WTC11 (cell line): ENCODE results near the gene TMEM178B. TPM values are rescaled to one million over a fixed set of nuclear protein-coding genes. Genes with fewer than 3 reads are reported as not detected.

ENCODE experiments used
- ATAC-seq: fragments of 200-7000 bp; cut with Tn5 transposase; 2 replicates; pipeline ENCODE4 v1.10.0; 2021; ENCODE audit warnings: mild to moderate bottlenecking, moderate library complexity
- CTCF ChIA-PET: fragments of 300-600 bp; sonication (Branson Sonifier 250); formaldehyde crosslinking; loops from one replicate; lab custom pipeline; 2021; ENCODE audit warnings: antibody characterized with exemption; lab: Charles Lee
- POLR2A ChIA-PET: fragments of 350-600 bp; sonication (Branson Sonifier 250); formaldehyde crosslinking; loops from one replicate; lab custom pipeline; 2021; ENCODE audit warnings: antibody characterized with exemption; lab: Charles Lee
- DNase-seq: peaks from one replicate; pipeline ENCODE4 v3.0.0; 2021; ENCODE audit warnings: low spot score
- H3K27ac Mint-ChIP-seq: 2 replicates; pipeline ENCODE4 v1.8.0; 2021; ENCODE audit warnings: mixed read lengths
- H3K27me3 Mint-ChIP-seq: 2 replicates; pipeline ENCODE4 v1.8.0; 2021; ENCODE audit warnings: low read depth, mild to moderate bottlenecking, moderate library complexity, mixed read lengths
- H3K36me3 Mint-ChIP-seq: 2 replicates; pipeline ENCODE4 v1.8.0; 2021; ENCODE audit warnings: mixed read lengths
- H3K4me1 Mint-ChIP-seq: 2 replicates; pipeline ENCODE4 v1.8.0; 2022; ENCODE audit warnings: mixed read lengths
- H3K4me3 Mint-ChIP-seq: 2 replicates; pipeline ENCODE4 v1.8.0; 2021; ENCODE audit warnings: mild to moderate bottlenecking, moderate library complexity, mixed read lengths
- H3K9me3 Mint-ChIP-seq: 2 replicates; pipeline ENCODE4 v1.8.0; 2021; ENCODE audit warnings: mixed read lengths
- ATF1 ChIP-seq: sonication (generic); formaldehyde crosslinking; IDR thresholded peaks from 2 replicates; pipeline ENCODE4 v1.8.1; 2023; ENCODE audit warnings: mild to moderate bottlenecking, moderate library complexity, missing genetic modification reagents
- ELF4 ChIP-seq: sonication (generic); formaldehyde crosslinking; IDR thresholded peaks from 2 replicates; pipeline ENCODE4 v1.8.1; 2022; ENCODE audit warnings: low read depth, mild to moderate bottlenecking, moderate library complexity, missing genetic modification reagents
- FOXJ3 ChIP-seq: sonication (generic); formaldehyde crosslinking; IDR thresholded peaks from 2 replicates; pipeline ENCODE4 v1.9.0; 2021; ENCODE audit warnings: missing genetic modification reagents, mild to moderate bottlenecking, borderline replicate concordance
- GABPB1 ChIP-seq: sonication (generic); formaldehyde crosslinking; IDR thresholded peaks from 2 replicates; pipeline ENCODE4 v1.8.1; 2023; ENCODE audit warnings: mild to moderate bottlenecking, missing genetic modification reagents
- GRHL2 ChIP-seq: fragments of 250-450 bp; sonication (Bioruptor Pico); IDR thresholded peaks from 2 replicates; pipeline ENCODE4 v1.8.0; 2022; ENCODE audit warnings: mild to moderate bottlenecking, moderate library complexity; ENCODE audit not compliant: insufficient replicate concordance, severe bottlenecking
- NFE2L1 ChIP-seq: sonication (generic); formaldehyde crosslinking; IDR thresholded peaks from 2 replicates; pipeline ENCODE4 v1.8.1; 2023; ENCODE audit warnings: missing genetic modification reagents
- NR2C2 ChIP-seq: sonication (generic); formaldehyde crosslinking; IDR thresholded peaks from 2 replicates; pipeline ENCODE4 v1.8.0; 2022; ENCODE audit warnings: mild to moderate bottlenecking, missing genetic modification reagents
- NR3C1 ChIP-seq: sonication (generic); formaldehyde crosslinking; conservative IDR thresholded peaks from 2 replicates; pipeline ENCODE4 v1.8.1; 2023; ENCODE audit warnings: low read depth, mild to moderate bottlenecking, missing genetic modification reagents
- ZNF219 ChIP-seq: sonication (generic); formaldehyde crosslinking; IDR thresholded peaks from 2 replicates; pipeline ENCODE4 v1.8.0; 2023; ENCODE audit warnings: missing genetic modification reagents, mild to moderate bottlenecking, borderline replicate concordance
- ZNF263 ChIP-seq: sonication (generic); formaldehyde crosslinking; IDR thresholded peaks from 2 replicates; pipeline ENCODE4 v1.8.1; 2022; ENCODE audit warnings: low read depth, mild to moderate bottlenecking, moderate library complexity, missing genetic modification reagents
- ZNF396 ChIP-seq: fragments of 250-450 bp; sonication (Bioruptor Pico); IDR thresholded peaks from 2 replicates; pipeline ENCODE4 v1.8.0; 2021; ENCODE audit warnings: mild to moderate bottlenecking, moderate library complexity, borderline replicate concordance
- ZNF423 ChIP-seq: fragments of 250-450 bp; sonication (Bioruptor Pico); IDR thresholded peaks from 2 replicates; pipeline ENCODE4 v2.1.2; 2022; ENCODE audit warnings: mild to moderate bottlenecking, moderate library complexity
- total RNA-seq: library from RNA; stranded (reverse); gene quantifications from 3 replicates; pipeline ENCODE4 v1.2.3, GENCODE V29; 2021
- TF ChIP-seq, protein P1 (sequence below): fragments of 200-600 bp; IDR thresholded peaks from 2 replicates; pipeline ENCODE4 v1.8.0; 2022; ENCODE audit warnings: antibody characterized with exemption
- TF ChIP-seq, protein P2 (sequence below): sonication (generic); formaldehyde crosslinking; IDR thresholded peaks from 2 replicates; pipeline ENCODE4 v1.8.1; 2022; ENCODE audit warnings: mild to moderate bottlenecking, moderate library complexity, missing genetic modification reagents
- TF ChIP-seq, protein P3 (sequence below): sonication (generic); formaldehyde crosslinking; IDR thresholded peaks from 2 replicates; pipeline ENCODE4 v1.8.1; 2023; ENCODE audit warnings: mild to moderate bottlenecking, missing genetic modification reagents
- TF ChIP-seq, protein P4 (sequence below): sonication (generic); formaldehyde crosslinking; IDR thresholded peaks from 2 replicates; pipeline ENCODE4 v1.8.0; 2023; ENCODE audit warnings: missing genetic modification reagents
- TF ChIP-seq, protein P5 (sequence below): sonication (generic); formaldehyde crosslinking; IDR thresholded peaks from 2 replicates; pipeline ENCODE4 v1.8.1; 2023; ENCODE audit warnings: mild to moderate bottlenecking, missing genetic modification reagents, moderate library complexity
- TF ChIP-seq, protein P6 (sequence below): sonication (generic); formaldehyde crosslinking; IDR thresholded peaks from 2 replicates; pipeline ENCODE4 v1.8.0; 2022; ENCODE audit warnings: mild to moderate bottlenecking, missing genetic modification reagents

Gene TMEM178B
- total RNA-seq, 1 experiment from 2014 or later: 20.4 TPM

DNA sequence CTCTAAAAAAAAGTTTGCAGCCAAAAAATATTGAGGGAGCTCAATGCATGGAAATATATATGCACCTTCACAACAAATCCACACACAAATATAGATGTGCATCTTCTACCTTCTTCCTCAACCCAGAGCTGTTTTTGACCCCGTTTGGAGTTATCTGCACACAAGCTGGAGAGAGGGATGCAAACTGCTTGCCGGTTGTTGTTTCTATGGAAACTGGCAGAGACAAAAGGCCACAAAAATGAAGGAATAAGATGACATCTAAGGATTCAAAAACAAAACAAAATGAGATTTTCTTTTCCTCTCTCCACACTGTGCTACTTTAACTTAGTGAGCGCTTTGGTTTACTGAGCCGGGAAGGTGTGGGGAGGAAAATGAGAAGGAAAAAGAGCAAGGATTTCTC, 267.1 kb downstream of the TMEM178B start (continued):
- TF ChIP-seq ZNF423 (CRISPR knock-in tag) (no peak), FOXJ3 (no peak)

DNA sequence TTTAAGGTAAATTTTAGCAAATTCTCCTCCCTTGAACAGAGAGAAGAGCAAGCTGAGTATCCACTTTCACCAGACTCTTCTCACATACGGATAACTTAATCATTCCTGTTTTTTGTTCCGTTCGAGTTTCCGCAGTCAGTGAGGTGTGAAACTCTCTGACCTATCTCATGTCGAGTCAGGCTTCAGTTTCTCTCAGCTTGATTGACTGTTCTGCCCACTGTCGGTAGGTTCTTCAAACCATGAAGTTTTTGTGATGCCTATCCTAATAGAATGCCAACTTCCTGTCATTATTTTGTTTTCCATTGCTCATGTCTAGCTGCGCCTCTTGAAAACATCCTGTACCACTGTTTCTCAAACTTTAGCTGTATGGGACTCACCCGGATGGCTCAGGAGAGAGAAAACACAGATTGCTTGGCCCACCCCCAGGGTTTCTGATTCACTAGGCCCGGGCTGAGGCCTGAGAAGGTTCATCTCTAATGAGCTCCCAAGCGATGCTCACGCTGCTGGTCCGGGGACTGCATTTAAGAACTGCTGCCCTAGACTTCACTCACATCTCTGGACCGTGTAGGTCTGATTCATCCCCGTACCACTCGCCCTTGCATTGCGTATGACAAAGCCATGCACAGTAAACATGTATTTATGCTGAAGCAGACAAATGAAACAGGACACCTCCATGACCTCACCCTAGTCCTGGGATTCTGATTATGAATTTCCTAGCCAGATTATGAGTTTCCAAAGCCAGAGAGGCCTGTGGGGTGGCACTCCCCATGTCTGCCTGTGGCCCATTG, 269.0 kb downstream of the TMEM178B start:
- ATAC-seq (no peak), DNase-seq (no peak)
- peaks cover 10% of the 10 kb centered on the region for H3K4me1 Mint-ChIP-seq
- no peaks in the 10 kb centered on the region for H3K27me3 Mint-ChIP-seq
- H3K36me3 Mint-ChIP-seq: no peaks in the 10 kb centered on the region
- H3K9me3 Mint-ChIP-seq: peaks cover 11% of the 10 kb centered on the region
- H3K4me3 Mint-ChIP-seq: no peak overlapping the region
- CTCF ChIA-PET: interaction anchor here (1.0 kb wide), 1 partner anchor 10 kb away, joined by 3 read pairs; no protein-coding TSS in a partner anchor
- no peak overlapping the region for H3K27ac Mint-ChIP-seq
- TF ChIP-seq, protein P1, sequence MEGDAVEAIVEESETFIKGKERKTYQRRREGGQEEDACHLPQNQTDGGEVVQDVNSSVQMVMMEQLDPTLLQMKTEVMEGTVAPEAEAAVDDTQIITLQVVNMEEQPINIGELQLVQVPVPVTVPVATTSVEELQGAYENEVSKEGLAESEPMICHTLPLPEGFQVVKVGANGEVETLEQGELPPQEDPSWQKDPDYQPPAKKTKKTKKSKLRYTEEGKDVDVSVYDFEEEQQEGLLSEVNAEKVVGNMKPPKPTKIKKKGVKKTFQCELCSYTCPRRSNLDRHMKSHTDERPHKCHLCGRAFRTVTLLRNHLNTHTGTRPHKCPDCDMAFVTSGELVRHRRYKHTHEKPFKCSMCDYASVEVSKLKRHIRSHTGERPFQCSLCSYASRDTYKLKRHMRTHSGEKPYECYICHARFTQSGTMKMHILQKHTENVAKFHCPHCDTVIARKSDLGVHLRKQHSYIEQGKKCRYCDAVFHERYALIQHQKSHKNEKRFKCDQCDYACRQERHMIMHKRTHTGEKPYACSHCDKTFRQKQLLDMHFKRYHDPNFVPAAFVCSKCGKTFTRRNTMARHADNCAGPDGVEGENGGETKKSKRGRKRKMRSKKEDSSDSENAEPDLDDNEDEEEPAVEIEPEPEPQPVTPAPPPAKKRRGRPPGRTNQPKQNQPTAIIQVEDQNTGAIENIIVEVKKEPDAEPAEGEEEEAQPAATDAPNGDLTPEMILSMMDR: no peak
- TF ChIP-seq GABPB1 (CRISPR knock-in tag): no peak
- no peak for TF ChIP-seq ZNF263
- TF ChIP-seq ATF1 (CRISPR knock-in tag): no peak
- TF ChIP-seq, all 79 proteins: peak for 0
- POLR2A ChIA-PET: interaction anchor here (0.6 kb wide), 1 partner anchor 58 kb away, joined by 3 read pairs; no protein-coding TSS in a partner anchor

DNA sequence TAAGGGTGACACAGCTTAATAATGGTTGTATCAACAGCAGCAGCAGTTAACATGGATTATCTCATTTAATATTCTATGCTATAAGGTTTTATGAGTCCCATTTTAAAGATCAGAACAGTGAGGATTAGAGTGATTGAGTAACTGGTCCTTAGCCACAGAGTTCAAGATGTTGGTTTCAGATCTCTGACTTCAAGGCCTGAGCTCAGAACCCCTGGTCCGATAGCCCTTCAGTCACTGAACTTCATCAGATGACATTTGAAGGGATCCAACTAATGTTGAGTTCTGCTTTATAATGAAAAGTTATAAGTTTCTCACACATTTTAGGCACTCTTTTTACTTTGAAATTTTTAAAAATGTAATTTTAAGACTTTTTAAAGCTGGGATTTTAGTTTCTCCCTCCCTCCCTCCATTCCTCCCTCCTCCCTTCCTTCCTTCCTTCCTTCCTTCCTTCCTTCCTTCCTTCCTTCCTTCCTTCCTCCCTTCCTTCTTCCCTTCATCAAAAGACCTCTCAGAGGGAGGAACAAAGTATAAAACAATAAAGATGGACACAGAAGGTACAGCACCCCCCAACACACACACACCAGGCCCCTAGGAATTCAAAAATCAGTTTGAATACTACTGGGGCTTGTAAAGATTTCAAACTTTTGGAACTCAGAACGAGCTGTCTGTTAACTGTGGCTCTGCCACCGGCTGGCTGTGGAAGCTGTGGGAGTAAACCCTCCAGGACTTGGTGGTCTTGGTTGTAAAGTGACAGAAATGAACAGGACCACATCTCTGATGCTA, 270.5 kb downstream of the TMEM178B start:
- Mint-ChIP-seq H3K4me3 (no peak overlapping the region), H3K27ac (no peak overlapping the region), H3K9me3 (peaks cover 11% of the 10 kb centered on the region), H3K27me3 (no peaks in the 10 kb centered on the region), H3K4me1 (peaks cover 10% of the 10 kb centered on the region), H3K36me3 (no peaks in the 10 kb centered on the region)
- CTCF ChIA-PET: no interaction called here
- ATAC-seq: no peak
- TF ChIP-seq NFE2L1 (CRISPR knock-in tag) (no peak), ZNF423 (CRISPR knock-in tag) (no peak), ZNF219 (CRISPR knock-in tag) (no peak), NR3C1 (CRISPR knock-in tag) (no peak), ZNF396 (CRISPR knock-in tag) (no peak), NR2C2 (no peak)
- TF ChIP-seq, protein P2, sequence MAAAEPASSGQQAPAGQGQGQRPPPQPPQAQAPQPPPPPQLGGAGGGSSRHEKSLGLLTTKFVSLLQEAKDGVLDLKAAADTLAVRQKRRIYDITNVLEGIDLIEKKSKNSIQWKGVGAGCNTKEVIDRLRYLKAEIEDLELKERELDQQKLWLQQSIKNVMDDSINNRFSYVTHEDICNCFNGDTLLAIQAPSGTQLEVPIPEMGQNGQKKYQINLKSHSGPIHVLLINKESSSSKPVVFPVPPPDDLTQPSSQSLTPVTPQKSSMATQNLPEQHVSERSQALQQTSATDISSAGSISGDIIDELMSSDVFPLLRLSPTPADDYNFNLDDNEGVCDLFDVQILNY (CRISPR knock-in tag): no peak
- POLR2A ChIA-PET: interaction anchor here (1.0 kb wide), 1 partner anchor 16 kb away, joined by 3 read pairs; no protein-coding TSS in a partner anchor
- DNase-seq: no peak

DNA sequence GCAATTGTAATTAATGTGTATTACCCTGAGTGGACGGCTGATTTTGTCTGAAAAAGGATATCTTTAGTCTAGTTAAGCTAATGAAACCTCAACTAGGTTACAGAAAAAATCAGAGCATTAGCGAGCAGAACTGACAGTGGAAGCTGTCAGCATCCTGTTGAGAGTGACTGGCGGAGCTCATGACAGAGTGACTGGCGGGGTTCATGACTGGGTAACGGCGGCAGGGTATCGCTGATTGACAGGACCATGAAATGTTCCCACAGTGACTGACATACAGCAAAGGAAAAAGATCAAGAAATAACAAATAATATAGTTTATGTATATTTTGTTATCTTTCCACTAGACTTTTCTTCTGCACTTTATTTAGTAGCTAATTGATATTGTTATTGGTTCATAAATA, 274.9 kb downstream of the TMEM178B start:
- ATAC-seq: no peak
- DNase-seq: no peak
- H3K4me3 Mint-ChIP-seq: no peak overlapping the region
- no peaks in the 10 kb centered on the region for H3K36me3 Mint-ChIP-seq
- CTCF ChIA-PET: interaction anchor here (1.0 kb wide), 1 partner anchor 301 kb away, joined by 3 read pairs; no protein-coding TSS in a partner anchor
- POLR2A ChIA-PET: no interaction called here
- no peaks in the 10 kb centered on the region for H3K27me3 Mint-ChIP-seq
- no peak overlapping the region for H3K27ac Mint-ChIP-seq
- peaks cover 5% of the 10 kb centered on the region; the same call in 1 of the 2 replicates for H3K9me3 Mint-ChIP-seq
- H3K4me1 Mint-ChIP-seq: no peaks in the 10 kb centered on the region
- TF ChIP-seq, protein P3, sequence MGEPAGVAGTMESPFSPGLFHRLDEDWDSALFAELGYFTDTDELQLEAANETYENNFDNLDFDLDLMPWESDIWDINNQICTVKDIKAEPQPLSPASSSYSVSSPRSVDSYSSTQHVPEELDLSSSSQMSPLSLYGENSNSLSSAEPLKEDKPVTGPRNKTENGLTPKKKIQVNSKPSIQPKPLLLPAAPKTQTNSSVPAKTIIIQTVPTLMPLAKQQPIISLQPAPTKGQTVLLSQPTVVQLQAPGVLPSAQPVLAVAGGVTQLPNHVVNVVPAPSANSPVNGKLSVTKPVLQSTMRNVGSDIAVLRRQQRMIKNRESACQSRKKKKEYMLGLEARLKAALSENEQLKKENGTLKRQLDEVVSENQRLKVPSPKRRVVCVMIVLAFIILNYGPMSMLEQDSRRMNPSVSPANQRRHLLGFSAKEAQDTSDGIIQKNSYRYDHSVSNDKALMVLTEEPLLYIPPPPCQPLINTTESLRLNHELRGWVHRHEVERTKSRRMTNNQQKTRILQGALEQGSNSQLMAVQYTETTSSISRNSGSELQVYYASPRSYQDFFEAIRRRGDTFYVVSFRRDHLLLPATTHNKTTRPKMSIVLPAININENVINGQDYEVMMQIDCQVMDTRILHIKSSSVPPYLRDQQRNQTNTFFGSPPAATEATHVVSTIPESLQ (CRISPR knock-in tag): no peak
- no peak for TF ChIP-seq GRHL2
- TF ChIP-seq, protein P4, sequence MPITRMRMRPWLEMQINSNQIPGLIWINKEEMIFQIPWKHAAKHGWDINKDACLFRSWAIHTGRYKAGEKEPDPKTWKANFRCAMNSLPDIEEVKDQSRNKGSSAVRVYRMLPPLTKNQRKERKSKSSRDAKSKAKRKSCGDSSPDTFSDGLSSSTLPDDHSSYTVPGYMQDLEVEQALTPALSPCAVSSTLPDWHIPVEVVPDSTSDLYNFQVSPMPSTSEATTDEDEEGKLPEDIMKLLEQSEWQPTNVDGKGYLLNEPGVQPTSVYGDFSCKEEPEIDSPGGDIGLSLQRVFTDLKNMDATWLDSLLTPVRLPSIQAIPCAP: no peak
- TF ChIP-seq, protein P5, sequence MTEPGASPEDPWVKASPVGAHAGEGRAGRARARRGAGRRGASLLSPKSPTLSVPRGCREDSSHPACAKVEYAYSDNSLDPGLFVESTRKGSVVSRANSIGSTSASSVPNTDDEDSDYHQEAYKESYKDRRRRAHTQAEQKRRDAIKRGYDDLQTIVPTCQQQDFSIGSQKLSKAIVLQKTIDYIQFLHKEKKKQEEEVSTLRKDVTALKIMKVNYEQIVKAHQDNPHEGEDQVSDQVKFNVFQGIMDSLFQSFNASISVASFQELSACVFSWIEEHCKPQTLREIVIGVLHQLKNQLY: no peak
- no peak for TF ChIP-seq ELF4
- TF ChIP-seq, protein P6, sequence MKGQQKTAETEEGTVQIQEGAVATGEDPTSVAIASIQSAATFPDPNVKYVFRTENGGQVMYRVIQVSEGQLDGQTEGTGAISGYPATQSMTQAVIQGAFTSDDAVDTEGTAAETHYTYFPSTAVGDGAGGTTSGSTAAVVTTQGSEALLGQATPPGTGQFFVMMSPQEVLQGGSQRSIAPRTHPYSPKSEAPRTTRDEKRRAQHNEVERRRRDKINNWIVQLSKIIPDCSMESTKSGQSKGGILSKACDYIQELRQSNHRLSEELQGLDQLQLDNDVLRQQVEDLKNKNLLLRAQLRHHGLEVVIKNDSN (CRISPR knock-in tag): no peak
